Transverse colon (tissue), 4 donors: ENCODE measurements around the gene FST. TPM values are rescaled to one million over a fixed set of nuclear protein-coding genes. Genes with fewer than 3 reads are reported as not detected.

Experiments
- DNase-seq: peaks from one replicate; pipeline ENCODE4 v3.0.0-alpha.2; 2019
- H3K27ac ChIP-seq, 4 donors: fragments of 200-600 bp; sonication (generic); 2 replicates each; pipeline ENCODE4 v1.5.1; 2016 to 2018; ENCODE audit warnings: inconsistent platforms in 4 of 4
- H3K27me3 ChIP-seq: fragments of 200-600 bp; sonication (generic); 2 replicates; pipeline ENCODE4 v1.5.1; 2017; ENCODE audit warnings: inconsistent platforms
- H3K36me3 ChIP-seq, 4 donors: fragments of 200-600 bp; sonication (generic); 2 replicates each; pipeline ENCODE4 v1.5.1; 2017 to 2019; ENCODE audit warnings: inconsistent platforms in 4 of 4
- H3K4me1 ChIP-seq, 4 donors: fragments of 200-600 bp; sonication (generic); 2 replicates each; pipeline ENCODE4 v1.5.1; 2017 to 2020; ENCODE audit warnings: inconsistent platforms in 4 of 4
- H3K4me3 ChIP-seq, 4 donors: fragments of 200-600 bp; sonication (generic); 1 replicate in 1 of 4; 2 replicates in 3 of 4; pipeline versions ENCODE4 v1.5.1 to v1.6.1; 2017 to 2019; ENCODE audit warnings: inconsistent platforms in 4 of 4
- H3K9me3 ChIP-seq, 2 donors: fragments of 200-600 bp; sonication (generic); 2 replicates each; pipeline ENCODE4 v1.5.1; 2017 to 2019; ENCODE audit warnings: inconsistent platforms in 2 of 2
- EP300 ChIP-seq: sonication (generic); formaldehyde crosslinking; IDR thresholded peaks from one replicate; pipeline ENCODE4 v1.6.1; 2017; ENCODE audit warnings: antibody characterized with exemption, low read depth
- POLR2A ChIP-seq: fragments of 450-650 bp; IDR thresholded peaks from one replicate; pipeline ENCODE4 v1.6.1; 2016; ENCODE audit warnings: antibody characterized with exemption, mild to moderate bottlenecking, moderate library complexity
- POLR2AphosphoS5 ChIP-seq, 3 donors: sonication (generic); formaldehyde crosslinking; IDR thresholded peaks; one replicate each; pipeline ENCODE4 v1.6.1; 2016; ENCODE audit warnings: antibody characterized with exemption in 3 of 3
- WGBS, 2 donors: methylation state at CpG; one replicate each; pipeline ENCODE4 v1.1.5; 2018; ENCODE audit warnings: low coverage in 1 of 2; 5-methylcytosine and 5-hydroxymethylcytosine counted together
- in situ Hi-C, 4 donors: fragments of 200-750 bp; cut with MboI; loops; one replicate each; pipeline versions ENCODE4 v1.15.0 to v1.15.1; 2017; ENCODE audit warnings: low sequenced_read_pairs in 3 of 4, low pct_ligation_motif_present in 1 of 4, low pct_unique_long_range_greater_than_20kb in 1 of 4
- intact Hi-C: fragments of 100-400 bp; cut with DNase I; formaldehyde crosslinking; loops from one replicate; pipeline ENCODE4 v1.15.1; 2023; ENCODE audit warnings: low total_unique reads
- total RNA-seq, 4 donors: library from RNA; depleted of rRNA; stranded (reverse); fragments of >200 nt; gene quantifications; one replicate each; pipeline ENCODE4 v1.1.0, GENCODE V29; 2016
- TF ChIP-seq, protein P1 (sequence below), 5 experiments: fragments of 200-600 bp in 3 of 5; fragments of 450-650 bp in 2 of 5; sonication (generic) in 3 of 5; IDR thresholded peaks; 1 replicate in 2 of 5; 2 replicates in 3 of 5; pipeline ENCODE4 v1.5.1; 2016 to 2017; ENCODE audit warnings: antibody characterized with exemption in 5 of 5, inconsistent platforms in 3 of 5, mild to moderate bottlenecking in 2 of 5, moderate library complexity in 1 of 5

The FST gene
- total RNA-seq, 4 donors from 2014 or later = 3.4 to 25.7 (median 5.3) TPM

DNA sequence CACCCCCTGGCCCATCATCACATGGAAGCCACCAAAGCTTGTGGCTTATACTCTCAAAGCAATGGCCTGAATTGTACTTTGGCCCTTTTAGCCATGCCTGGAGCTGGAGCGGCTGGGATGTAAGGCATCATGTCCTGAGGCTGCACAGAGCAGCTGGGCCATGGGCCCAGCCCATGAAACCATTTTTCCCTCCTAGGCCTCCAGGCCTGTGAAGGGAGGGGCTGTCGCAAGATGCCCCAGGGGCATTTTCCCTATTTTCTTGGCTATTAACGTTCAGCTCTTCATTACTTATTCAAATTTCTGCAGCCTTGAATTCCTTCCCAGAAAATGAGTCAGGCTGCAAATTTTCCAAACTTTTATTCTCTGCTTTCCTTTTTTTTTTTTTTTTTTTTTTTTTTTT, 27.7 kb downstream of the FST start:
- H3K27ac ChIP-seq = no peak overlapping the region
- intact Hi-C loops = no loop called here
- no peaks in the 10 kb centered on the region for H3K36me3 ChIP-seq
- no peak for DNase-seq
- 81 to 86% methylated on average over 2 to 3 of the region's 3 CpGs for WGBS, 2 donors
- no peaks in the 10 kb centered on the region for H3K27me3 ChIP-seq
- in situ Hi-C loops = no loop called here
- no peak overlapping the region for H3K4me3 ChIP-seq
- H3K9me3 ChIP-seq = peaks cover 6 to 12% of the 10 kb centered on the region in 2 donors
- TF ChIP-seq, protein P1, sequence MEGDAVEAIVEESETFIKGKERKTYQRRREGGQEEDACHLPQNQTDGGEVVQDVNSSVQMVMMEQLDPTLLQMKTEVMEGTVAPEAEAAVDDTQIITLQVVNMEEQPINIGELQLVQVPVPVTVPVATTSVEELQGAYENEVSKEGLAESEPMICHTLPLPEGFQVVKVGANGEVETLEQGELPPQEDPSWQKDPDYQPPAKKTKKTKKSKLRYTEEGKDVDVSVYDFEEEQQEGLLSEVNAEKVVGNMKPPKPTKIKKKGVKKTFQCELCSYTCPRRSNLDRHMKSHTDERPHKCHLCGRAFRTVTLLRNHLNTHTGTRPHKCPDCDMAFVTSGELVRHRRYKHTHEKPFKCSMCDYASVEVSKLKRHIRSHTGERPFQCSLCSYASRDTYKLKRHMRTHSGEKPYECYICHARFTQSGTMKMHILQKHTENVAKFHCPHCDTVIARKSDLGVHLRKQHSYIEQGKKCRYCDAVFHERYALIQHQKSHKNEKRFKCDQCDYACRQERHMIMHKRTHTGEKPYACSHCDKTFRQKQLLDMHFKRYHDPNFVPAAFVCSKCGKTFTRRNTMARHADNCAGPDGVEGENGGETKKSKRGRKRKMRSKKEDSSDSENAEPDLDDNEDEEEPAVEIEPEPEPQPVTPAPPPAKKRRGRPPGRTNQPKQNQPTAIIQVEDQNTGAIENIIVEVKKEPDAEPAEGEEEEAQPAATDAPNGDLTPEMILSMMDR (IDR thresholded peaks at IDR 0.05) = no peak
- TF ChIP-seq EP300 (no peak), POLR2AphosphoS5 (IDR thresholded peaks at IDR 0.05) (no peak), POLR2A (no peak)
- no peaks in the 10 kb centered on the region for H3K4me1 ChIP-seq

DNA sequence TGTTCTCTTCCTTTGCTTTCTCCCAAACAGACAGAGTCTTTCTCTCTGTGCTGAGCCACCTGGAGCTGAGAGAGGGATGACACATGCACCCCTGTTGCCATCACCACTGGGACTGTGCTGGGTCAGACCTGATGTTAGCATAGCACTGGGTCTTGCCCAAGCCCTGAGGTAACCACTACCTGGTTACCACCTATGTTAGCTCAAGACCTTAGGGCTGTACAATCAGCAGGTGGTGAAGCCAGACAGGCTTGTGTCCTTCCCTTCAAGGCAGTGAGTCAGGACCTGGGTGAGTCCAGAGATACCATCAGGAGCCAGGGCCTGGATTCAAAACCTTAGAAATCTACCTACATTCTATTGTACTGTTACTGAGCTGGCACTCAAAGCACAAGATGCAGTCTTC, 32.1 kb downstream of the FST start:
- intact Hi-C loops = no loop called here
- Histone ChIP-seq H3K4me3 (no peak overlapping the region), H3K27ac (no peak overlapping the region), H3K9me3 (peaks cover 6 to 12% of the 10 kb centered on the region in 2 donors), H3K27me3 (peaks cover 7% of the 10 kb centered on the region), H3K36me3 (no peaks in the 10 kb centered on the region), H3K4me1 (no peaks in the 10 kb centered on the region)
- in situ Hi-C loops = no loop called here
- TF ChIP-seq, protein P1 (IDR thresholded peaks at IDR 0.05) = no peak
- TF ChIP-seq POLR2AphosphoS5 (IDR thresholded peaks at IDR 0.05) (no peak), EP300 (no peak), POLR2A (no peak)
- DNase-seq = no peak

DNA sequence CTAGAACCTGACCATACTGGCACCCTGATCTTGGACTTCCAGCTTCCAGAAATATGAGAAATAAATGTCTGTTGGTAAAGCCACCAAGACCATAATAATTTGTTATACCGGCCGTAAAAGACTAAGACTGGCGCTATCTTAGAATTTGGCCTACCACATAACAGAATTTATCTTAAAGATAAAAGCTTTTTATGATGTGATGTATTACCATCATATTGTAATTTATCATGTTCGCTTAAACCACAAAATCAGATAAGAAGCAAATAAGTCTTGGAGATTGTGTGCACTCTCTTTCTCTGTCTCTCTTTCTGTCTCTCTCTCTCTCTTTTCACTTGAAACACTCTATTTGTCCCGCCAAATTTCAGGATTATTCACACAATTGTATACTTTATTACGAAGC, 35.6 kb downstream of the FST start:
- TF ChIP-seq, protein P1 (IDR thresholded peaks at IDR 0.05) = no peak
- no peak for TF ChIP-seq POLR2AphosphoS5 (IDR thresholded peaks at IDR 0.05)
- no peak for TF ChIP-seq EP300
- TF ChIP-seq POLR2A = no peak
- H3K27me3 ChIP-seq = peaks cover 17% of the 10 kb centered on the region
- intact Hi-C loops = no loop called here
- no peak overlapping the region for H3K4me3 ChIP-seq
- no peaks in the 10 kb centered on the region for H3K4me1 ChIP-seq
- H3K36me3 ChIP-seq = no peaks in the 10 kb centered on the region
- 45 to 50% methylated on average over 5 to 6 of the region's 6 CpGs for WGBS, 2 donors
- peaks cover 0 to 3% of the 10 kb centered on the region in 2 donors for H3K9me3 ChIP-seq
- DNase-seq = no peak
- in situ Hi-C loops = no loop called here
- H3K27ac ChIP-seq = no peak overlapping the region

DNA sequence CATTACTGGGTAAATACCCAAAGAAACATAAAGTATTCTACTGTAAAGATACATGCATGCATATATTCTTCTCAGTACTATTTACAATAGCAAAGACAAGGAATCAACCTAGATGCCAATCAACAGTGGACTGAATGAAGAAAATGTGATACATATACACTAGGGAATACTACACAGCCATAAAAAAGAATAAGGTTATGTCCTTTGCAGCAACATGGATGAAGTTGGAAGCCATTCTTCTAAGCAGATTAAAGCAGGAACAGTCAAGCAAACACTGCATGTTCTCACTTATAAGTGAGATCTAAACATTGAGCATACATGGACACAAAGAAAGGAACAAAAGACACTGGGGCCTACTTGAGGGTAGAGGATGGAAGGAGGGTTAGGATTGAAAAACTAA, 40.4 kb downstream of the FST start:
- Histone ChIP-seq H3K9me3 (peaks cover 0 to 3% of the 10 kb centered on the region in 2 donors), H3K4me3 (no peak overlapping the region), H3K4me1 (no peaks in the 10 kb centered on the region), H3K27ac (no peak overlapping the region), H3K36me3 (no peaks in the 10 kb centered on the region), H3K27me3 (peaks cover 17% of the 10 kb centered on the region)
- no peak for TF ChIP-seq POLR2AphosphoS5 (IDR thresholded peaks at IDR 0.05)
- no peak for TF ChIP-seq POLR2A
- TF ChIP-seq, protein P1 (IDR thresholded peaks at IDR 0.05) = no peak
- no peak for TF ChIP-seq EP300
- DNase-seq = no peak
- in situ Hi-C loops = no loop called here
- intact Hi-C loops = no loop called here

Other genes with a start within 250 kb of the FST start
- 10 to 100 TPM; 30.4 to 99.7 (median 80.8) TPM for gene NDUFS4, start 80.0 kb downstream of the FST start, total RNA-seq